NCI-H345 treated with DMSO at 0.1 percent for 48 hours (cell line): Measurements from ENCODE around the gene IPO13.

Experiments
- DNase-seq: peaks from one replicate; lab custom pipeline; 2025; ENCODE audit not compliant: unreplicated experiment; lab: John Stamatoyannopoulos, UW

The IPO13 gene

GRCh38 chr1:43970911-43971310 lies 24.2 kb downstream of the IPO13 start:
- no peak for DNase-seq

- no peak for DNase-seq
Observed at GRCh38 chr1:43971336-43971980, 24.7 kb downstream of the IPO13 start.

- no peak for DNase-seq
Observed at GRCh38 chr1:43973981-43974442, 27.3 kb downstream of the IPO13 start.

- DNase-seq, result peak; percentile 88
Observed at GRCh38 chr1:43974443-43975248, 27.9 kb downstream of the IPO13 start, which contains the start of gene ATP6V0B. ATP6V0B (plus strand) TSS chr1:43974960; CDS start chr1:43975041, 81 bp downstream.

- DNase-seq, result no peak
Observed at GRCh38 chr1:43975249-43975961, 28.7 kb downstream of the IPO13 start.

GRCh38 chr1:43976045-43976444 lies 29.3 kb downstream of the IPO13 start:
- DNase-seq, result no peak

GRCh38 chr1:43976890-43977289 lies 30.1 kb downstream of the IPO13 start:
- no peak for DNase-seq

GRCh38 chr1:43977376-43978263 lies 30.9 kb downstream of the IPO13 start:
- DNase-seq, result no peak

GRCh38 chr1:43978264-43978550 lies 31.5 kb downstream of the IPO13 start:
- DNase-seq, result no peak

GRCh38 chr1:43978551-43979260 lies 32.0 kb downstream of the IPO13 start, which contains the start of gene B4GALT2:
B4GALT2 (plus strand) TSS chr1:43979210; CDS start chr1:43981161, 1,951 bp downstream.
- DNase-seq, result no peak

- DNase-seq, result no peak
Observed at GRCh38 chr1:43979261-43979527, 32.4 kb downstream of the IPO13 start.

GRCh38 chr1:43979528-43980254 lies 32.9 kb downstream of the IPO13 start:
- no peak for DNase-seq

GRCh38 chr1:43980255-43981134 lies 33.7 kb downstream of the IPO13 start:
- DNase-seq, result no peak

- DNase-seq, result no peak
Observed at GRCh38 chr1:43981135-43981491, 34.4 kb downstream of the IPO13 start.

- no peak for DNase-seq
Observed at GRCh38 chr1:43981636-43982035, 34.9 kb downstream of the IPO13 start.

GRCh38 chr1:43982241-43982640 lies 35.5 kb downstream of the IPO13 start:
- no peak for DNase-seq

- DNase-seq, result no peak
Observed at GRCh38 chr1:43982808-43983207, 36.1 kb downstream of the IPO13 start.

GRCh38 chr1:43983253-43983899 lies 36.6 kb downstream of the IPO13 start:
- no peak for DNase-seq
